ENCODE measurements around the gene OR52E5. TPM values are rescaled to one million over a fixed set of nuclear protein-coding genes. Genes with fewer than 3 reads are reported as not detected.

The OR52E5 gene
- total and polyA plus RNA-seq, 2 donors (not counting 1 experiment from before 2014, with no cell fraction given): not detected

DNA sequence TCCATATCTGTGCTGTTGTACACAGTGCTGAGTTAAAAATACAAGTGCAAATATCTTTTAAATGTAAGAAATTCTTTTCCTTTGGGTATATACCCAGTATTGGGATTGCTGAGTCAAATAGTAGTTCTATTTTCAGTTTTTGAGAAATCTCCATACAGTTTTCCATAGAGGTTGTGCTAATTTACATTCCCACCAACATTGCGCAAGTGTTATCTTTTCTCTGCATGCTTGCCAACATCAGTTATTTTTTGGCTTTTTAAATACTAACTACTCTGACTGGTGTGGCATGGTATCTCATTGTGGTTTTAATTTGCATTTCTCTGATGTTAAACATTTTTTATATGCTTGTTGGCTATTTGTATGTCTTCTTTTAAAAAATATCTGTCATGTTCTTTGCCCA lies 42.0 kb upstream of the OR52E5 start:
- Histone ChIP-seq H2AFZ (ENCODE audit: low read length) (no peak overlapping the region), H3K4me2 (ENCODE audit: extremely low read depth, insufficient read depth, low read length) (no peak overlapping the region), H4K20me1 (ENCODE audit: control insufficient read depth, extremely low read depth, insufficient read depth, low read length) (no peaks in the 10 kb centered on the region), H3K4me3 (replicated peaks in 1 of 4; ENCODE audit: control extremely low read depth in 1 of 4, insufficient read depth in 1 of 4, low read depth in 3 of 4, low read length in 4 of 4) (no peak overlapping the region), H3K27ac (ENCODE audit: insufficient read depth, low read length) (no peak overlapping the region), H3K27me3 (ENCODE audit: control insufficient read depth, insufficient read depth, low read length) (no peaks in the 10 kb centered on the region), H3K4me1 (ENCODE audit: control insufficient read depth, extremely low read depth, insufficient read depth, low read length) (no peaks in the 10 kb centered on the region), H3K9ac (ENCODE audit: insufficient read depth, low read length) (no peak overlapping the region), H3K9me3 (ENCODE audit: control insufficient read depth, insufficient read depth, low read depth, low read length) (no peaks in the 10 kb centered on the region), H3K79me2 (ENCODE audit: control insufficient read depth, insufficient read depth, low read length) (no peaks in the 10 kb centered on the region), H3K36me3 (ENCODE audit: control insufficient read depth, insufficient read depth, low read length) (no peaks in the 10 kb centered on the region)
- DNase-seq (ENCODE audit: low read depth in 2 of 2): no peak
- TF ChIP-seq EZH2 (IDR thresholded peaks at IDR 0.05; ENCODE audit: low read length, missing control alignments) (no peak), CTCF (conservative IDR thresholded peaks at IDR 0.05 in 1 of 2, IDR thresholded peaks at IDR 0.05 in 1 of 2; ENCODE audit: low read depth in 1 of 2, low read length in 2 of 2) (no peak)

DNA sequence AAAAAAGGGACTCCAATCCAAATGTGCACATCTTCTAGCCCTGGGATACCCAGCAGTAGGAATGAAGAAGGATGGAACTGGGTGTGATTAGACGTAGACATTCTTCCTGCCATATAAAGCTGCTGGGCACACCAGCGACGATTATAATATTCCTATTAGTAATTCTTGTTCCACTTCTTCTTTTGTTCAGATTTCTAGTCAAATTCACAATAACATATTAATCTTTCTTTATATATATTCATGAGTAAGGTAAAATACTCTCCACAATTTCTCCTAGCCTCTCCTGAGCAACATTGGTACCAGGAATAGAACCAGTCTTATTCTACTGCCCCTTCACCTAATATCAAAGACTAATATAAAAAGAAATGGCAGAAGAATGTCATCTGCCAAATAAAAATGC lies 35.4 kb upstream of the OR52E5 start, which contains the start of gene OR52E8:
OR52E8 (minus strand) TSS at position 101 of the 400 bp plus-strand sequence; CDS start at position 101, 0 bp downstream.
- Histone ChIP-seq H4K20me1 (ENCODE audit: control insufficient read depth, extremely low read depth, insufficient read depth, low read length) (no peaks in the 10 kb centered on the region), H3K4me1 (ENCODE audit: control insufficient read depth, extremely low read depth, insufficient read depth, low read length) (no peaks in the 10 kb centered on the region), H3K27ac (ENCODE audit: insufficient read depth, low read length) (no peak within 1 kb of the TSS), H3K4me2 (ENCODE audit: extremely low read depth, insufficient read depth, low read length) (no peak within 1 kb of the TSS), H3K9ac (ENCODE audit: insufficient read depth, low read length) (no peak within 1 kb of the TSS), H3K9me3 (ENCODE audit: control insufficient read depth, insufficient read depth, low read depth, low read length) (no peaks in the 10 kb centered on the region), H3K79me2 (ENCODE audit: control insufficient read depth, insufficient read depth, low read length) (no peaks in the 10 kb centered on the region), H3K27me3 (ENCODE audit: control insufficient read depth, insufficient read depth, low read length) (no peaks in the 10 kb centered on the region), H3K4me3 (replicated peaks in 1 of 4; ENCODE audit: control extremely low read depth in 1 of 4, insufficient read depth in 1 of 4, low read depth in 3 of 4, low read length in 4 of 4) (no peak within 1 kb of the TSS), H3K36me3 (ENCODE audit: control insufficient read depth, insufficient read depth, low read length) (no peaks in the 10 kb centered on the region), H2AFZ (ENCODE audit: low read length) (no peak within 1 kb of the TSS)
- TF ChIP-seq CTCF (conservative IDR thresholded peaks at IDR 0.05 in 1 of 2, IDR thresholded peaks at IDR 0.05 in 1 of 2; ENCODE audit: low read depth in 1 of 2, low read length in 2 of 2) (no peak), EZH2 (IDR thresholded peaks at IDR 0.05; ENCODE audit: low read length, missing control alignments) (no peak)
- no peak for DNase-seq (ENCODE audit: low read depth in 2 of 2)

DNA sequence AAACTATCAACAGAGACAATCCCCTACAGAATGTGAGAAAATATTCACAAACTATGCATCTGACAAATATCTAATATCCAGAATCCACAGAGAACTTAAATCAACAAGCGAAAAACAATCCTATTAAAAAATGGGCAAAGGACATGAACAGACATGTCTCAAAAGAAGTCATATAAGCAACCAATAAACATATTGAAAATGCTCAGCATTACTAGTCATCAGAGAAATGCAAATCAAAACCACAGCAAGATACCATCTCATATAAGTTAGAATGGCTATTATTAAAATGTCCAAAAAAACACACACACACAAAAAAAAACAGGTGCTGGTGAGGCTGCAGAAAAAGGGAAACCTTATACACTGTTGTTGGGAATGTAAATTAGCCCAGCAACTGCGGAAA lies 27.2 kb upstream of the OR52E5 start:
- H3K9ac ChIP-seq (ENCODE audit: insufficient read depth, low read length): no peak overlapping the region
- no peak overlapping the region for H3K27ac ChIP-seq (ENCODE audit: insufficient read depth, low read length)
- no peak overlapping the region for H3K4me3 ChIP-seq (replicated peaks in 1 of 4; ENCODE audit: control extremely low read depth in 1 of 4, insufficient read depth in 1 of 4, low read depth in 3 of 4, low read length in 4 of 4)
- H3K4me2 ChIP-seq (ENCODE audit: extremely low read depth, insufficient read depth, low read length): no peak overlapping the region
- DNase-seq (ENCODE audit: low read depth in 2 of 2): no peak
- no peaks in the 10 kb centered on the region for H3K36me3 ChIP-seq (ENCODE audit: control insufficient read depth, insufficient read depth, low read length)
- no peaks in the 10 kb centered on the region for H3K27me3 ChIP-seq (ENCODE audit: control insufficient read depth, insufficient read depth, low read length)
- H3K4me1 ChIP-seq (ENCODE audit: control insufficient read depth, extremely low read depth, insufficient read depth, low read length): no peaks in the 10 kb centered on the region
- no peaks in the 10 kb centered on the region for H3K79me2 ChIP-seq (ENCODE audit: control insufficient read depth, insufficient read depth, low read length)
- TF ChIP-seq CTCF (conservative IDR thresholded peaks at IDR 0.05 in 1 of 2, IDR thresholded peaks at IDR 0.05 in 1 of 2; ENCODE audit: low read depth in 1 of 2, low read length in 2 of 2) (no peak), EZH2 (IDR thresholded peaks at IDR 0.05; ENCODE audit: low read length, missing control alignments) (no peak)
- H3K9me3 ChIP-seq (ENCODE audit: control insufficient read depth, insufficient read depth, low read depth, low read length): no peaks in the 10 kb centered on the region
- H4K20me1 ChIP-seq (ENCODE audit: control insufficient read depth, extremely low read depth, insufficient read depth, low read length): no peaks in the 10 kb centered on the region
- no peak overlapping the region for H2AFZ ChIP-seq (ENCODE audit: low read length)
